HL-60 (cell line): ENCODE measurements around the gene SETD6.

Source experiments
- DNase-seq, 2 experiments: peaks; one replicate each; pipeline ENCODE4 v3.0.0-alpha.2; 2010 to 2020; ENCODE audit warnings: low read depth in 1 of 2, low spot score in 1 of 2
- H3K27ac ChIP-seq: fragments of 250-450 bp; sonication (Bioruptor Pico); replicated peaks from 2 replicates; pipeline ENCODE4 v1.5.1; 2020; ENCODE audit warnings: mild to moderate bottlenecking, moderate library complexity
- H3K27me3 ChIP-seq: fragments of 250-450 bp; sonication (Bioruptor Pico); 2 replicates; pipeline ENCODE4 v1.5.1; 2021; ENCODE audit warnings: mild to moderate bottlenecking, moderate library complexity; ENCODE audit not compliant: insufficient read depth, poor library complexity, severe bottlenecking
- H3K4me3 ChIP-seq: replicated peaks from 2 replicates; pipeline ENCODE4 v1.5.1; 2011; ENCODE audit warnings: mild to moderate bottlenecking, control low read depth, low read length; ENCODE audit not compliant: insufficient read depth
- CTCF ChIP-seq: IDR thresholded peaks from one replicate; pipeline ENCODE4 v1.5.1; 2011; ENCODE audit warnings: low read length, control low read depth, inconsistent platforms; ENCODE audit not compliant: insufficient read depth
- GABPA ChIP-seq: IDR thresholded peaks from 2 replicates; pipeline ENCODE4 v1.6.1; 2012; ENCODE audit warnings: low read depth
- POLR2AphosphoS5 ChIP-seq: IDR thresholded peaks from 2 replicates; pipeline ENCODE4 v1.6.1; 2012; ENCODE audit warnings: low read depth
- REST ChIP-seq: IDR thresholded peaks from 2 replicates; pipeline ENCODE4 v1.6.1; 2012; ENCODE audit warnings: low read depth; ENCODE audit not compliant: insufficient replicate concordance
- SPI1 ChIP-seq: IDR thresholded peaks from 2 replicates; pipeline ENCODE4 v1.6.1; 2012; ENCODE audit warnings: low read depth, mild to moderate bottlenecking, borderline replicate concordance

SETD6 gene

GRCh38 chr16:58500430-58501241 is 14.7 kb upstream of the SETD6 start:
- no peak overlapping the region for H3K27ac ChIP-seq
- no peak overlapping the region for H3K4me3 ChIP-seq
- H3K27me3 ChIP-seq, result peaks cover 36% of the 10 kb centered on the region
- no peak for DNase-seq
- TF ChIP-seq POLR2AphosphoS5 (no peak), GABPA (no peak), SPI1 (no peak), CTCF (no peak)

DNA sequence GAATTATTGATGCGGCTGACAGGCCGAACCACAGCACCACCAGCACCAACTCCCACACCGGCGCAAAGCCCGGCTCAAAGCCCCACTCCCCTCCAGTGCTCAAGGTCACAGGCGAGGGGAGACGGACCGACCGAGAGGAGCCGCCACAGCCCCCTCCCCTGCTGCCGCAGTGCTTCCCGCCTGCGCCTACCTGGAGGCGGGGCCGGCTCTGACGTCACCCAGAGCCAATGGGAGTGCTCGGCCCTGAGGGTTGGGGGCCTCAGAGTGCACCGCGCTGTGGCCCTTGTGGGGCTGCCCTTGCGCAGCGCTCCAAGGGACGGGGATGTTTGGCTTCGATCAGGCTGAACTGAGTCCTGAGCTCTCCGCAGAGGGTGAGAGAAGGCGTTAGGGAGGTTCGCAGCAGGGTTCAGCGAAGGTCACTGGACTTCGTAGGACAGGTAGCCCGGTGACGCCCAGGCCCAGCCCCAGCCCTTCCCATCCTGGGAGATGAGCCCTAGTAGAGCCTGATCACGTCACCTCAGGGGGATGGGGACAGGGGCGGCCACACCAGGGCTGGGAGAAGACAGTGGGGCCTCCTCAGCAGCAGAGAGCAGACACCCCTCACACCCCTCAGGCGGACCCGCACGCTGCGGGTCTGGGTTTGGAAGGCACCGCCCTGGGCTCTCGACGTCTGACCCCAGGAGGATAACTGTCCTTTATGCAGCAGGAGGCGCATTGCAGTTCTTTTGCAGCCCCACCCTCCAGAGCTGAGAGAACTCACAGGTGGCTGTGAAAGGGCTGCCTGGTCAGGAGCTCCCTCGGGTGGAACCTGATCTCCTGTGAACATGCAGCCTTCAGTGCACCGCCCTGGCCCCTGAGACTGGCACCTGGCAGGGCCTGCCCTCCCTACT is 13.8 kb upstream of the SETD6 start:
- Histone ChIP-seq H3K4me3 (no peak overlapping the region), H3K27me3 (peaks cover 36% of the 10 kb centered on the region), H3K27ac (no peak overlapping the region)
- DNase-seq, result no peak
- TF ChIP-seq POLR2AphosphoS5 (no peak), CTCF (no peak)

- no peak for TF ChIP-seq GABPA
- TF ChIP-seq POLR2AphosphoS5, result no peak
- no peak for TF ChIP-seq SPI1
- TF ChIP-seq REST, result no peak
- TF ChIP-seq CTCF, result no peak
- H3K27me3 ChIP-seq, result peaks cover 36% of the 10 kb centered on the region
- no peak overlapping the region for H3K4me3 ChIP-seq
- no peak overlapping the region for H3K27ac ChIP-seq
- DNase-seq, result no peak
Observed at GRCh38 chr16:58502217-58502921, 12.9 kb upstream of the SETD6 start.

DNA sequence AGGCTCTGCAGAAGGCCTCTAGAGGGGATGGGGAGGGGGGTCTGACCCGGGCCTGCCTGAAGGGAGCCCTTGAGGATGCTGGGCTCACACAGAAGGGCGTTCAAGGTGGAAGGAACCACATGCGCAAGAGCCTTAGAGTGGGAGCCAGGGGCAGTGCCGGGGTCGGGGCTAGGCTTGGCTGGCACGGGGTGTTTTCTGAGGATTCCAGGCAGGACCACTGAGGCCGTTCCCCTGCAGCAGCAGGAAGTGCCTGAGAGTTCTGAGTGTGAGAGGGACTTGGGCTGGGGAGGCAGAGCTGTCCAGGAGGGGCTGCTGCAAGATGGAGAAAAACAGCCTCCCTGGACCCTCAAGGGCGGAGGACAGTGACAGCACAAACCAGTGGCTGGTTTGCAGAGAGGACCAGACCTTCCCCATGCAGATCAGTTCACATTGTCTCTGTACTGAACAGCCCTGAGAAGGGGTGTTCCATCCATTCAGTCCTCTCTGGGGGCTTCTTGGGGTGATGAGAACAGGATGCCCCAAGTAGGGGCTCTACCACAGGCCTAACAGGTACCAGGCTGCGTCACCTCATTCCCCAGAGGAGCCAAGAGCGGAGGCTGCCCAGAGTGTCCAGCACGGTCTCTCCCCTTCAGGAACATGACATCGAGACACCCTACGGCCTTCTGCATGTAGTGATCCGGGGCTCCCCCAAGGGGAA is 12.0 kb upstream of the SETD6 start:
- no peak overlapping the region for H3K27ac ChIP-seq
- DNase-seq, result no peak
- TF ChIP-seq CTCF, result no peak
- no peak for TF ChIP-seq GABPA
- no peak for TF ChIP-seq REST
- TF ChIP-seq POLR2AphosphoS5, result no peak
- no peak for TF ChIP-seq SPI1
- H3K4me3 ChIP-seq, result no peak overlapping the region
- H3K27me3 ChIP-seq, result peaks cover 36% of the 10 kb centered on the region
